Stimulated activated CD4-positive, alpha-beta T cell treated with anti-CD3 and anti-CD28 coated beads, Interleukin-12 subunit alpha, Interleukin-12 subunit beta, amount 100 ng/mL, for 4 hours (primary cell): ENCODE results near the gene BLVRA.
"Not testable (repeated sequence)": the region's sequence is repeated elsewhere in the genome, so short reads cannot be mapped to it uniquely, and the experiment has no call there.

Experiments
- DNase-seq: peaks from one replicate; pipeline ENCODE4 v3.0.0-alpha.2; 2020

The BLVRA gene

GRCh38 chr7:43769791-43770465 lies 11.4 kb downstream of the BLVRA start:
- DNase-seq = no peak

DNA sequence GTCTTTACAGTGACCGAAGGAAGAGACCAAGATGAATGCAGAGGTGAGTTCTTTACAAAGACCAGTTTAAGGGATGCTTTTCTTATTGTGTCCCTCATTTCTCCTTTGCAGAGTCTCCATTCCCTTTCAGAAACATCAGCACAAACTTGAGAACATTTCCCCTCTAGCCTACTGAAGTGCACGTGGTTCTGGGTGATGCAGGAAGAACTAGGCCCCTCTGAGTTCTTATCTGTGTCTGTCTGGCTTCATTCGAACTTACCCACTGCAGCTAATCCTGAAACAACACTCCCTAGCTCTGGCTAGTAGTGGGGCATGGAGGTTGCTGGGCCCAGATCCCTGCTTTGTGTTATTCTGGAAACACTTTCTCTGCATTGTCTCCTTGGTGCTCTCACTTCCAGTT lies 12.6 kb downstream of the BLVRA start:
- DNase-seq = no peak

- DNase-seq = no peak
Measured at GRCh38 chr7:43771573-43771972, 13.1 kb downstream of the BLVRA start.

GRCh38 chr7:43773268-43773667 lies 14.8 kb downstream of the BLVRA start:
- not testable (repeated sequence) for DNase-seq

DNA sequence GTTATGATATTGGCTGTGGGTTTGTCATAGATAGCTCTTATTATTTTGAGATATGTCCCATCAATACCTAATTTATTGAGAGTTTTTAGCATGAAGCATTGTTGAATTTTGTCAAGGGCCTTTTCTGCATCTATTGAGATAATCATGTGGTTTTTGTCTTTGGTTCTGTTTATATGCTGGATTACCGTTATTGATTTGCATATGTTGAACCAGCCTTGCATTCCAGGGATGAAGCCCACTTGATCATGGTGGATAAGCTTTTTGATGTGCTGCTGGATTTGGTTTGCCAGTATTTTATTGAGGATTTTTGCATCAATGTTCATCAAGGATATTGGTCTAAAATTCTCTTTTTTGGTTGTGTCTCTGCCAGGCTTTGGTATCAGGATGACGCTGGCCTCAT lies 16.8 kb downstream of the BLVRA start:
- not testable (repeated sequence) for DNase-seq

DNA sequence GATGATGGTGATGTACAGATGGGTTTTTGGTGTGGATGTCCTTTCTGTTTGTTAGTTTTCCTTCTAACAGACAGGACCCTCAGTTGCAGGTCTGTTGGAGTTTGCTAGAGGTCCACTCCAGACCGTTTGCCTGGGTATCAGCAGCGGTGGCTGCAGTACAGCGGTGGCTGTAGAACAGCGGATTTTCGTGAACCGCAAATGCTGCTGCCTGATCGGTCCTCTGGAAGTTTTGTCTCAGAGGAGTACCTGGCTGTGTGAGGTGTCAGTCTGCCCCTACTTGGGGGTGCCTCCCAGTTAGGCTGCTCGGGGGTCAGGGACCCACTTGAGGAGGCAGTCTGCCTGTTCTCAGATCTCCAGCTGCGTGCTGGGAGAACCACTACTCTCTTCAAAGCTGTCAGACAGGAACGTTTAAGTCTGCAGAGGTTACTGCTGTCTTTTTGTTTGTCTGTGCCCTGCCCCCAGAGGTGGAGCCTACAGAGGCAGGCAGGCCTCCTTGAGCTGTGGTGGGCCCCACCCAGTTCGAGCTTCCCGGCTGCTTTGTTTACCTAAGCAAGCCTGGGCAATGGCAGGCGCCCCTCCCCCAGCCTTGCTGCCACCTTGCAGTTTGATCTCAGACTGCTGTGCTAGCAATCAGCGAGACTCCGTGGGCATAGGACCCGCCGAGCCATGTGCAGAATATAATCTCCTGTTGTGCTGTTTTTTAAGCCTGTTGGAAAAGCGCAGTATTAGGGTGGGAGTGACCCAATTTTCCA lies 20.0 kb downstream of the BLVRA start:
- DNase-seq = not testable (repeated sequence)

- no peak for DNase-seq
Measured at GRCh38 chr7:43779045-43779812, 20.7 kb downstream of the BLVRA start.

GRCh38 chr7:43781726-43782607 lies 23.5 kb downstream of the BLVRA start:
- DNase-seq = no peak

- DNase-seq = no peak
Measured at GRCh38 chr7:43782768-43783555, 24.5 kb downstream of the BLVRA start.

- DNase-seq = no peak
Measured at GRCh38 chr7:43784030-43784584, 25.6 kb downstream of the BLVRA start.

GRCh38 chr7:43784585-43785087 lies 26.2 kb downstream of the BLVRA start:
- DNase-seq = not testable (repeated sequence)

GRCh38 chr7:43785420-43785819 lies 26.9 kb downstream of the BLVRA start:
- no peak for DNase-seq

DNA sequence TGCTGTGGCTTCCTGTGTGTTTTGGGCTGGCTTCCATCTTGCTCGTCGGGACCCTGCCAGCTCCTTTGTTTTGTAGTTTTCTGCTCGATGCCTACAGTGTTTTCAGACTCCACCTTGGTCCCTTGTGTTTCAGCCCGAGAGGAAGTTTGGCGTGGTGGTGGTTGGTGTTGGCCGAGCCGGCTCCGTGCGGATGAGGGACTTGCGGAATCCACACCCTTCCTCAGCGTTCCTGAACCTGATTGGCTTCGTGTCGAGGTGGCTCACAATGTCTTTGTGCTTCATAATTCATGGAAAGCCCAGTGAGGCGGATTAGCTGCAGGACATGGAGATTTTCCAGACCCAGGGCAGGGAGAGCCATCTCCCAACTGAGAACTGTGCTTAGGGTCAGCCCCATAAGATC lies 29.3 kb downstream of the BLVRA start:
- no peak for DNase-seq

GRCh38 chr7:43790006-43790405 lies 31.5 kb downstream of the BLVRA start:
- DNase-seq = no peak

GRCh38 chr7:43790834-43791233 lies 32.4 kb downstream of the BLVRA start:
- DNase-seq = no peak

DNA sequence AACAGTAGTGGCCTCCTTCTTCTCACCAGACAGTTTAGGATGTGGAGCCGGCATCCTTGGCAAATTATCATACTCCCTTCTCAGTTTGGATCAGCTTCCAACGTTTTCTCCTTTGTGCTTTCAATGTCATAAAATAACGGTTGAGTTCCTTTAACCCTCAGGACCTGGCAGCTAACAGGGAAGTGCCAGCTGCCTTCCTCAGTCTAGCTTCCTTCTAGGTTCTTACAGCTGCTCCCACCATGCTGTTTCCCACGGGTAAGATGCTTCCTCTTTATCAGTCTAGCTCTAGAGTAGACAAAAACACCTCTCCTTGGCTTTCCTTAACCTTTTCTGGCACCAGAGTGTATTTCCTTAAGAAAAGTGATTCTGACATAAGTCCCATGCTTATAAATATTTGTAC lies 33.2 kb downstream of the BLVRA start:
- DNase-seq = no peak

DNA sequence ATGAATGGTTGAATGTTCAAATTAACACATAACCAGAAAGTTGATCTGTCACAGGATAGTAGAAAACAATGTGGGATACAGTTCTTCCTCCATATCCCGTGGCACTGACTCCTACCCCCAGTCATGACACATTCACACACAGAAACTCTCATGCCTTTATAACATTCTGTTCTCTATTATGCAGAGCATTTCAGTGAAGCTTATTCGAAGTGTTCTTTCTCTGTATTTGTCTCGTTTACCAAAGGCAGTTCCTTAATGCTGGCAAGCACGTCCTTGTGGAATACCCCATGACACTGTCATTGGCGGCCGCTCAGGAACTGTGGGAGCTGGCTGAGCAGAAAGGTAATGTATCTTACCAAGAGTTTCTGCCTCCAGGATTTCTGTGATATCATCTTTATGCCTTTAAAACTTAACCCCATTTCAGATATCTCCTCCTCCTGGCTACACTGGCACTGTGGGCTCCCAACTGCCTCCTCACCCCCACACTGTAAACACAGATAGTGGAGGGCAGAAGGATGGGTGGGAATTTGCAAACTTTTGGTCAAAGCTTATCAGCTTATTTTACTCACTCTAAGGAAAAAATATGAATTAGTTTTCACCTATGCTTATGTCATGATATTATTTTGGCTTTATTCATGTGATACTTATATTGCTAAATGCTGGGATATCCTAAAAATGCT lies 34.1 kb downstream of the BLVRA start:
- no peak for DNase-seq

GRCh38 chr7:43799605-43800004 lies 41.1 kb downstream of the BLVRA start:
- DNase-seq = no peak

DNA sequence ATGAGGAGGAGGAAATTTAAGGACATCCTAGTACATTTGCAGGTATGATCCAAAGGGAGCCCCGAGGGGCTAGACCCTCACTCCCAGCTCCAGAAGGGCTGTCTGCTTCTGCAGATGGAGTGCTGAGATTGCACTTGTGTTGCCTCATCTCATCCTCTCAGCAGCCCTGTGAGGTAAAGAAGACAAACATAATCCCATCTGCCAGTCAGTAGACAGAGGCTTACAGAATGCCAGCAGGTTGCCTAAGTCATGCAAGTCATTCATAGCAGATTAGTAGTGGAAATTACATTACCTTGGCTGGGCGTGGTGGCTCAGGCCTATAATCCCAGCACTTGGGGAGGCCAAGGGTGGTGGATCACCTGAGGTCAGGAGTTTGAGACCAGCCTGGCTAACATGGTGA lies 45.4 kb downstream of the BLVRA start:
- DNase-seq = no peak

DNA sequence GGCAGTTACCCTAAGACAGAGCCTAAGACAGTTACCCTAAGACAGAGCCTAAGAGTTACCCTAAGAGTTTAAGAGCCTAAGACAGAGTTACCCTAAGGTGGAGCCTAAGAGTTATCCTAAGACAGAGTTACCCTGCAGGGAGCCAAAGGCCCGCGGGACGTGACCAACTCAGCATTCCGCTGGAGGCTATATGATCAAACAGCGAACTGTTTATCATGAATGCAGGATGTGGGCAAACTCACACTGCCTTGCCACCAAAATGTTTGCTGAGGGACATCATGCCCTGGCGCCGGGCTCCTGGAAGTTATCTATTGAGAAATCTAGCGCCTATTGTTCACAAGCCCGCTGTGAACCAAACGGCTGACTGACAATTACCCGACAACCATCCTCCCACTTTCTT lies 49.9 kb downstream of the BLVRA start:
- DNase-seq = no peak
